Stomach smooth muscle (tissue), 2 donors: ENCODE results near the gene STYXL1.
A peak's percentile ranks its signal among the peaks of the same experiment; 100 is the strongest.

ENCODE experiments used
- H3K27ac ChIP-seq: one replicate; pipeline ENCODE4 v1.7.0; 2013; ENCODE audit warnings: mild to moderate bottlenecking, low read length, inconsistent platforms
- H3K27me3 ChIP-seq, 2 donors: one replicate each; pipeline ENCODE4 v1.7.0; 2013; ENCODE audit warnings: low read length in 2 of 2; ENCODE audit not compliant: insufficient read depth in 2 of 2, control insufficient read depth in 1 of 2
- H3K36me3 ChIP-seq, 2 donors: one replicate each; pipeline ENCODE4 v1.7.0; 2013; ENCODE audit warnings: low read length in 2 of 2; ENCODE audit not compliant: control insufficient read depth in 2 of 2, insufficient read depth in 2 of 2
- H3K4me1 ChIP-seq: one replicate; pipeline ENCODE4 v1.7.0; 2013; ENCODE audit warnings: low read length; ENCODE audit not compliant: control insufficient read depth, insufficient read depth
- H3K4me3 ChIP-seq, 2 donors: one replicate each; pipeline ENCODE4 v1.7.0; 2013; ENCODE audit warnings: low read length in 2 of 2
- H3K9ac ChIP-seq, 2 donors: one replicate each; pipeline ENCODE4 v1.7.0; 2013; ENCODE audit warnings: low read length in 2 of 2, mild to moderate bottlenecking in 1 of 2
- H3K9me3 ChIP-seq, 2 donors: one replicate each; pipeline ENCODE4 v1.7.0; 2013; ENCODE audit warnings: low read length in 2 of 2; ENCODE audit not compliant: control insufficient read depth in 2 of 2
- donor health status: healthy.
- donor health status: Pancreatic carcinoma.

Gene STYXL1

GRCh38 chr7:76003351-76003750, 44.4 kb downstream of the STYXL1 start:
- Histone ChIP-seq H3K36me3 (peaks cover 11 to 15% of the 10 kb centered on the region in 2 donors), H3K27ac (no peak overlapping the region), H3K9ac (no peak overlapping the region), H3K4me1 (no peaks in the 10 kb centered on the region), H3K27me3 (no peaks in the 10 kb centered on the region), H3K9me3 (no peaks in the 10 kb centered on the region), H3K4me3 (no peak overlapping the region)

GRCh38 chr7:76002822-76003221, 45.0 kb downstream of the STYXL1 start:
- Histone ChIP-seq H3K36me3 (peaks cover 11 to 15% of the 10 kb centered on the region in 2 donors), H3K27me3 (no peaks in the 10 kb centered on the region), H3K27ac (no peak overlapping the region), H3K4me3 (no peak overlapping the region), H3K9me3 (no peaks in the 10 kb centered on the region), H3K9ac (no peak overlapping the region), H3K4me1 (no peaks in the 10 kb centered on the region)

- peaks cover 14 to 15% of the 10 kb centered on the region in 2 donors for H3K36me3 ChIP-seq
- H3K27ac ChIP-seq, result no peak overlapping the region
- no peaks in the 10 kb centered on the region for H3K4me1 ChIP-seq
- H3K4me3 ChIP-seq, result no peak overlapping the region
- H3K9me3 ChIP-seq, result no peaks in the 10 kb centered on the region
- H3K27me3 ChIP-seq, result no peaks in the 10 kb centered on the region
- H3K9ac ChIP-seq, result no peak overlapping the region
These were observed 45.7 kb downstream of the STYXL1 start for GRCh38 chr7:76002139-76002538.

DNA sequence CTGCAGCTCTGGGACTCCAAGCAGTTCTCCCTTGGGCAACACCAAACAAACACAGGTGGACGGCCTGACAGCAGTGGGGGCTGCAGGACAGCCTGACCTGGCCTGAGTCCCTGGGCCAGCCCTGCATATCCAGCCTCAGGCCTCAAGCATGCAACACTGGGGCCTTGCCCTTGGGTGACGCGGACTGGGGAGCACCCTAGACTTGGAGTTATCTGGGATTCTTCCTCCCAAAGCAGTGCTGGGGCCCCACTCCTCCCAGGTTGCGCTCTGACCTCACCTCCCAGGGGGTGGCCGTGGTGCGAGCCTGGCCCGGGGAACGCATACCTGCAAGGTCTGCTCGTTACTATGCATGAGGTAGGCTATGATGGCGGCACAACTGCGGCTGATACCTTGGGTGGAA, 47.2 kb downstream of the STYXL1 start:
- Histone ChIP-seq H3K9me3 (no peaks in the 10 kb centered on the region), H3K4me1 (no peaks in the 10 kb centered on the region), H3K36me3 (peaks cover 14 to 15% of the 10 kb centered on the region in 2 donors), H3K27ac (no peak overlapping the region), H3K4me3 (no peak overlapping the region), H3K9ac (no peak overlapping the region), H3K27me3 (no peaks in the 10 kb centered on the region)

GRCh38 chr7:75998038-75998437, 49.8 kb downstream of the STYXL1 start:
- H3K9ac ChIP-seq, result no peak overlapping the region
- H3K27me3 ChIP-seq, result no peaks in the 10 kb centered on the region
- H3K27ac ChIP-seq, result no peak overlapping the region
- peaks cover 5 to 6% of the 10 kb centered on the region in 2 donors for H3K36me3 ChIP-seq
- H3K4me3 ChIP-seq, result no peak overlapping the region
- peaks cover 15% of the 10 kb centered on the region for H3K4me1 ChIP-seq
- H3K9me3 ChIP-seq, result no peaks in the 10 kb centered on the region

GRCh38 chr7:75996476-75996875, 51.3 kb downstream of the STYXL1 start:
- H3K9me3 ChIP-seq, result no peaks in the 10 kb centered on the region
- no peak overlapping the region for H3K9ac ChIP-seq
- no peak overlapping the region for H3K27ac ChIP-seq

DNA sequence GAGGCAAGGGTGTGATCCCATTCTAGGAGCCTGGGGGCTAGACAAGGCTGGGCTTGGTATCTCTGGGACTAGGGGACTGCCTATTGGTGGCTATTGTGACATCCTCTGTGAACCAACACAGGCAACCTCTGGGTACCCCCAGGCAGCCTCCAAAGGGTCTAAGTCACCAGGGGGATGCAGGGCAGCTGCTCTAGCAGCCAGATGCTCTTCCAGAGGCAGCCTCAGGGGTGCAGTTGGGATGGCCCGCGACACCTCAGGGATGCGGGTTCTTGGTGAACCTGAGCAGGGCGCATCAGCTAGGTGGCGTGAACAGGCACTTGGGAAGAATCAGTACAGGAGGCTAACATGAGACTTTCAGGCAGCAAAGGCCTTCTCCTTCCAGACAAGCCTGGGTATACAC, 51.8 kb downstream of the STYXL1 start:
- Histone ChIP-seq H3K9ac (no peak overlapping the region), H3K4me3 (no peak overlapping the region), H3K4me1 (peaks cover 24% of the 10 kb centered on the region), H3K9me3 (no peaks in the 10 kb centered on the region), H3K27me3 (no peaks in the 10 kb centered on the region), H3K27ac (no peak overlapping the region), H3K36me3 (peaks cover 2% of the 10 kb centered on the region in 2 donors)

More at GRCh38 chr7:75996476-75996875, 51.3 kb downstream of the STYXL1 start:
- Histone ChIP-seq H3K27me3 (no peaks in the 10 kb centered on the region), H3K4me1 (peaks cover 23% of the 10 kb centered on the region), H3K4me3 (no peak overlapping the region), H3K36me3 (peaks cover 2 to 5% of the 10 kb centered on the region in 2 donors)

- Histone ChIP-seq H3K36me3 (peaks cover 2% of the 10 kb centered on the region in 2 donors), H3K27ac (peak overlapping the region; percentile 87), H3K4me3 (peak overlapping the region; percentile 56 to 88), H3K27me3 (no peaks in the 10 kb centered on the region), H3K9ac (peak overlapping the region; percentile 49 to 82), H3K4me1 (peaks cover 27% of the 10 kb centered on the region), H3K9me3 (no peaks in the 10 kb centered on the region)
These were observed 52.7 kb downstream of the STYXL1 start for GRCh38 chr7:75995052-75995471.

DNA sequence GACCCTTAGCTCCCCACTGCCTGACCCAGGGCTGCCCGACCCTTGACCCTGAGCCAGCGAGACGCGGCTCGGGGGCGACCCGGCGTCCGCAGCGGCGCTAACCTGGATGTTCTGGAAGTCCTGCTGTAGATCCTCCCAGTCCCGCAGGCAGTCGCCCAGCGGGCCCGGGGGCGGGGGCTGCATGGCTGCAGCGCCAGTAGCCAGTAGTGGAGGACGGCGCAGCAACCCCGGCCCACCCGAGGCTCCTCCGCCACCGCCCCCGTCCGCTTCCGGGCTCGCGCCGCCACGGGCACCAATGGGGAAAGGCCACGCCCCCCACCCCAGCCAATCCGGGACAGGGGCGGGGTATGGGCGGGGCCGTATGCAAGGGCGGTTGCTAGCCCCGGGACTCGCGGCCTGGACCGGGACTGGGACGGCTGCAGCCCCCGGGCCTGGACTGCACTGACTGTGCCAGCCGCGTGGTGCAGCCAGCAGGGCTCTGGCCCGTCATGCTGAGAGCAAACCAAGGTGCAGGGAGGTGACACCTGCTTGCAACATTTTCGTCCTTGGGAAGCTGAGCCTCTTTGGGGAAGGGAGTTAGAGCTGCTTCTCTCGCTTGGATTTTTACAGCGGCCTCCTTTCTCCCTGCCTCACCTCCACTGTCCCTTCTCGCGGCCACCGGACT, 53.3 kb downstream of the STYXL1 start, which contains the start of gene TMEM120A:
Gene TMEM120A (minus strand): TSS at position 208 of the 664 bp plus-strand sequence. CDS start 25 bp downstream, at position 183.
- Histone ChIP-seq H3K4me1 (peaks cover 32% of the 10 kb centered on the region), H3K36me3 (peaks cover 2% of the 10 kb centered on the region in 2 donors), H3K4me3 (peak within 1 kb of the TSS; percentile 70 to 88), H3K9ac (peak within 1 kb of the TSS; percentile 65 to 82), H3K9me3 (no peaks in the 10 kb centered on the region), H3K27ac (peak within 1 kb of the TSS; percentile 87), H3K27me3 (no peaks in the 10 kb centered on the region)

GRCh38 chr7:75993689-75994387, 54.0 kb downstream of the STYXL1 start:
- Histone ChIP-seq H3K9ac (peak overlapping the region; percentile 65 to 80), H3K4me1 (peaks cover 38% of the 10 kb centered on the region), H3K9me3 (no peaks in the 10 kb centered on the region), H3K27me3 (no peaks in the 10 kb centered on the region), H3K27ac (peak overlapping the region; percentile 87), H3K36me3 (peaks cover 2% of the 10 kb centered on the region in 2 donors), H3K4me3 (peak overlapping the region; percentile 70 to 88)
